HL-60/S4 treated with retinoic acid at 250 ng/mL for 4 days and 3 days (cell line): ENCODE results near the gene PKP4.
"Not testable (repeated sequence)": the region's sequence is repeated elsewhere in the genome, so short reads cannot be mapped to it uniquely, and the experiment has no call there.

Experiments
- in situ Hi-C: fragments of 300-500 bp; cut with MboI; formaldehyde crosslinking; loops from 2 replicates; pipeline ENCODE4 v1.7.0; 2022; ENCODE audit warnings: low sequenced_read_pairs

The PKP4 gene

GRCh38 chr2:158668001-158668765 is 211.4 kb downstream of the PKP4 start:
- in situ Hi-C loops = no loop called here

GRCh38 chr2:158670292-158670691 is 213.5 kb downstream of the PKP4 start:
- in situ Hi-C loops = no loop called here

DNA sequence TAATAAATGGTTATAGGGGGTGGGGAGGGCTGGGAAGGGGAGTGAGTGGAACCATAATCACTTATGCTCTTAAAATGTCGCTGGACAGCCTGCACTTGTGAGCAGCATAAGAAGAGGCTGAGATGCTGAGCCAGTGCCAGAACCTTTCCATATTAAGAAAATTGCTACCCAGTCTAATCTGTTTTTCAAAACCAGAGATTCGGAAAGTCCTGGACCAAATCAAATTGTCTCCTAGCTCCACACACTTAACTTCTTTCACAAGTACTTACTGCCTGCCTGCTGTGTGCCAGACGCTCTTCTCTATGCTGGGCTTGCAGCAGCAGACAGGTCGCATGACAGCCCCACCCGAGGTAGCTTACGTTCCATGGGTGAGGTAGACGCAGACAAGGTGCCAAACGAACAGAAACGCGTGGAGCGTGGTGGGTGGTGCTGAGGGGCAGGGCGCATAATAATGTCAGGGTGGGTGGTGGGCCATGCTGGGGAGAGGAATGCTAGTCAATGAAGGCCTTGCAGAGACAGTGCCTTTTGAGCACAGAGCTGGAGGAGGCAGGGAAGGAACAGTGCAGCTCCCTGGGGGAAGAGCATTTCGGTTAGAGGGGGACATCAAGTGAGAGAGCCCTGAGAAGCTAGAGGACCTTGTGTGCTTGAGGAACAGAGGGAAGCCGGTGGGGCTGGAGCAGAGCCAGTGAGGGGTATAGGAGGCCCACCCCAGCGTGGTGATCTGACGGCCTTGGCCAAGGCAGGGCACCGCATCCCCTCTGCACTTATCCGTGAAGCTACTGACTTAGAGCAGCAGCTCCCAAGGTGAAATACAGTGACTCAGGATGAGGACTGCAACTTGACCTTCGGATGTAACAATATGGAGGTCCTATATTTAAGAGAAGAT is 214.9 kb downstream of the PKP4 start:
- in situ Hi-C loops = no loop called here

- in situ Hi-C loops = no loop called here
Measured at GRCh38 chr2:158676295-158676694, 219.5 kb downstream of the PKP4 start.

- in situ Hi-C loops = no loop called here
Measured at GRCh38 chr2:158676696-158677095, 219.9 kb downstream of the PKP4 start.

GRCh38 chr2:158677542-158677941 is 220.8 kb downstream of the PKP4 start:
- in situ Hi-C loops = no loop called here

DNA sequence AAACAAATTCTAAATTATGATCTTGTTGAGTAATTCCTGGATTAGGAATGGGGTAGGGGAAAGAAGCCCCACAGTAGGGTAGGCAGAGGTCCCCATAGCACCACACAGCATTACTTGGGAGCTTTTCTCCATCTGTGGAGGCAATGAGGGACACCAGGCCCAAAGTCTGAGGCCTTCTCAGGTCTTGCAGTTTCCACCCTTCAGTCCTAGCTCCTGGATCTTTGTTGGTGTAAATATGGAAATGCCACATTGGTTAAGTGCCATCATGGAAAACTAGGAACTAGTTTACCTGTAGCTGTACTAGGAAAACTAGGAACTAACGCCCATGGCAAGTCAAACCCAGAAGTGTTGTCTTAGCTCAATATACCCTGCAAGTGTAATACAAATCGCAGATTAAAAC is 225.1 kb downstream of the PKP4 start:
- in situ Hi-C loops = no loop called here

DNA sequence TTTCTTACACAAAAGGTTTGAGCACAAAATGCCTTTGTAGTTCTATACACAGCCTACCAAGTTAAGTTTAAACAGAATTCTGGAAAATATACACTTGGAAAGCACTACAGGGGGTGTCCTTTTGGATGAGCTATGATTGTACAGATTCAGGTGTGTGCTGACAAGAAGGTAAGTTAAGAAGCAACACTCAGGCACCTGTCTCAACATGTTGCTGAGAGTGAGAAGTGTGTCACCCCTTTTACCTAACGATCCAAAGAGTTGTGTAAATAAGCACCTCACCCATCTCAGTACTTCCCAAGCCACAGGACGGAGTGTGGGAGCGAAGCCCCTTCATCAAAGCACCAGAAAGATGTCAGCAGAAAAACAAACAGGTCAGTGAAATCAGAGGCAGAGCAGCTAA is 228.9 kb downstream of the PKP4 start:
- in situ Hi-C loops = no loop called here

DNA sequence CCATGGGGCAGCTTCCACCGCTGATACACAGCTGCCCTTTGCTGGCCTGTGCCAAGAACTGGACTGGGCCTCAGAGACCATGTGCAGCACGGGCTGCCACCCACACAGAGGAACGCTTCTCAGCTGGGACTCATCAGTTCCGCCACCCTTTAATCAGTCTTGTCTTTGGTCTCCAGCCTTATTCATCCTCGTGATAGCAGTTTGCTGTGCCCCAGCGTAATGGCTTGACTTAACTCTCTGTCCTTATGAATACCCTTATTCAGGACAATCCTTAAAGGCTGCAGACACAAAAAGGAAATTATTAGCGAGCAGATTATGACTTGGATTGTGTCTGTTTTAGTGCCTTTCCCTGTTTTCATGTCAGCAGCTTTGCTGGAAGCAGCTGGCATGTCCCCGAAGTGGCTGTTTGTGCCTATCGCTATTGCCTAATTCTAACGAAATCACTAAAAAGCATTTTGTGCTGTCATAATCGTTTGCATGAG is 229.5 kb downstream of the PKP4 start:
- in situ Hi-C loops = no loop called here

DNA sequence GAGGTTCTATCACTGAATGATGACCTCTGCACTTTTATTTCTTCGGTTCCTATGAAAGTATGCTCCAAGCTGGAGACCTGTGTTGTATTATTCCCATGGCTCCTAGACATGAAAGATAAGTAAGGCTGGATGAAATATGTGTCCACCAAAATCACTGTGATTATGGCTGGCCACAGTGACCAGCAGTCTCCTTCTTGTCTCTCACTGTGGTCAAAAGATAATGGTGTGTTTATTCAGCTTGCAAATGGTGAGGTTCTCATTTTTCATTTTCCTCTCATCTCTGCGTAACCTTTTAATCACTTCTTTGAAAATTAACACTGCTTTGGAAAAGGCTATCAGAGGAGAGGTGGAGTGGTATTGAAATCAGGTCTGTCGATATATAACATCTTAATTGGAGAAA is 230.6 kb downstream of the PKP4 start:
- in situ Hi-C loops = no loop called here

DNA sequence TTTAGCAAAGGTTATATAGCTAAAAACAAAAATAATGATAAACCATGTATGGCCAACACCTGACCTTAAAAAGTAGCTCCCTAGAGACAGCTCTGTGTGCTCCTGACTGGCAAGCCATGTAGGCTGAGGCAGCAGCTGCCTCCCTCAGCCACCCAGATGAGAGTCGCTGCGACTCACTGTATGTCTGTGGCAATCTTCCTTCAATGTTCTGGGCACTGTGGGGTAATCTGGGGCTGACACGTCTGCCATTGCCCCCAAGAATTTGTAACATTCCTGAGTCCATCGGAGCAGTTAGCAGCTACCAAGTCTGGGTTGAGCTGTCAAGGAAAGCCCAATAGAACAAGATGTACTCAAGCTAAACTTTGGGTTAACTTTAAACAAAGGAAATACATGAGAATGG is 232.0 kb downstream of the PKP4 start:
- in situ Hi-C loops = no loop called here

DNA sequence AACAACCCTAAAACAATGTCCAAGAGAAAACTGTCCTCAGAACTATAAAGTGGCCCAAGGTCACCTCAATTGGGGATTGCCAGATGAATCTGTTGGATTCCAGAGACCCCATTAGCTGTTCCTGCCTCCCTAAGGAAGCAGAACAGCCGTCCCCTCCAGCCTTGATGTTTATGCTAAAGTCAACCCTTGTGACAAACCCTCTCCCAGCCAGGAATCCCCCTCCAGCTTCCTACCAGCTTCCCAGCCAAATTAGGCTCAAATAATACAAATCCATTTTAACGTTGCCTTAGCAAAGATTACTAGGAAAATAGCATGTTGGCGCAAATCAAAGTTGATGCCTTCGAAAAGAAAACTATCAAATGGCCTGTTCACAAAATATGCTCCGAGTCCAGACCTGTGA is 232.6 kb downstream of the PKP4 start:
- in situ Hi-C loops = no loop called here

DNA sequence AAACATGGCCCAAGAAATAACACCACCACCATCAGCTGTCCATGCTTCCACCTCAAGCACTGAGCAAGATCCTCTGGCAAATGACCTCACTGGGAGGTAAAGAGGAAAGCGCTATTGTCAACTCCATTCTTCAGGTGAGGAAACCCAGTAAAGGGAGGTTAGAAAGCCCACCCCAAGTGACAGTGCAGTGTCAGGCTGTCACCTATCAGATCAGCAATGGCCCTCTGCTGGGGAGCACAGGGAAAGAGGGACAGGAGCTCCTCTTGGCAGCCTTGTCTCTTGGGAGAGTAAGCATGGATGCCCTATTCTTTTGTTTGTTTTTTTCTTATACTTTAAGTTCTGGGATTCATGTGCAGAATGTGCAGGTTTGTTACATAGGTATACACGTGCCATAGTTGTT is 234.1 kb downstream of the PKP4 start:
- in situ Hi-C loops = no loop called here

- in situ Hi-C loops = no loop called here
Measured at GRCh38 chr2:158691619-158692018, 234.9 kb downstream of the PKP4 start.

GRCh38 chr2:158692372-158693103 is 235.8 kb downstream of the PKP4 start:
- in situ Hi-C loops = no loop called here

DNA sequence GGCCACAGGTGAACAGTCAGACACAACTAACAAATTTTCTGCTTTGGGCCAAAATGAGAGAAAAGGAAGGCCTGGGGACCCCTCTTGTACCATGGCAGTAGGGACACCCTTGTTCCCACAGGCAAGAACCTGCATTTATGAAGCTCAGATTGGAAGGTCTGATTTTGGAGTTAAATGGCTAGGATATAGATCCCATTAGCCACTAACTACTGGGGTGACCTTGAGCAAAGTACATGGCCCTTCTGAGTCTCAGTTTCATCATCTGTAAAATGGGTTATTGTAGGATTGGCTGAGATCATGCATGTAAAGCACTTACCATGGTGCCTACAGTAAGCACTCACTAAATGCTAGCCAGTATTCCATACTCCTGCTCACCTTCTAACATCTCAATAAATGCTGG is 236.7 kb downstream of the PKP4 start:
- in situ Hi-C loops = no loop called here

GRCh38 chr2:158695305-158695704 is 238.6 kb downstream of the PKP4 start:
- in situ Hi-C loops = no loop called here

GRCh38 chr2:158695744-158696143 is 239.0 kb downstream of the PKP4 start:
- in situ Hi-C loops = not testable (repeated sequence)

DNA sequence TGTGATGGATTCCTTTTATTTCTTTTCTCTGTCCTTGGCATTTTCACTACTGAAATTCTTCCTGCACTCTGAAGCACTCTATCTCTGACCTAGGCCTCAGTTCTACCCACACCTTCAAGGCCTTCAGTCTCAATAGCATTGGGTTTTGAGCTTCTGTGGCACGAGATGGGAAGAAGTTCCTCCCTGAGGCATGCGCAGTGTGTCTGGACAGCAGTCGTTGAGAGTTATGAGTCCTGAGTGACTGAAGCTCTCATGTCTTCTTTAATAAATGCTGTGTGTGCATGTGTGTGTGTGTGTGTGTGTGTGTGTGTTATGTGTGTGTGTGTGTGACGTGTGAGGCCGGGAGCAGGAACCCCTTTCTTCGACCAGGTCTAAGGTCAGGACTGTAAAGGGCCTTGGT is 242.6 kb downstream of the PKP4 start:
- in situ Hi-C loops = no loop called here

- in situ Hi-C loops = no loop called here
Measured at GRCh38 chr2:158701101-158701500, 244.3 kb downstream of the PKP4 start.

- in situ Hi-C loops = no loop called here
Measured at GRCh38 chr2:158702740-158703139, 246.0 kb downstream of the PKP4 start.
